Measurements from ENCODE around the gene SMAD5. TPM values are rescaled to one million over a fixed set of nuclear protein-coding genes. Genes with fewer than 3 reads are reported as not detected.

SMAD5 gene
- total and polyA plus RNA-seq, 2 of the 4 experiments (the other 2 are of a cell fraction) = 37.4 to 101 TPM

- Histone ChIP-seq H4K20me1 (ENCODE audit: insufficient read depth, low read length) (peaks cover 13% of the 10 kb centered on the region; the same call in 1 of the 2 replicates), H3K4me2 (ENCODE audit: low read depth, low read length) (no peak overlapping the region), H3K4ac (ENCODE audit: low read depth, low read length) (no peak overlapping the region), H3K4me3 (ENCODE audit: insufficient read depth, low read depth, low read length) (no peak overlapping the region), H4K8ac (ENCODE audit: low read depth in 2 of 2, low read length in 2 of 2) (no peak overlapping the region), H2BK20ac (ENCODE audit: low read depth, low read length) (no peak overlapping the region), H3K27ac (ENCODE audit: insufficient read depth, low read length) (no peak overlapping the region), H2BK120ac (ENCODE audit: low read depth, low read length) (no peak overlapping the region), H2AK5ac (ENCODE audit: low read depth, low read length) (no peak overlapping the region), H3K18ac (ENCODE audit: low read depth, low read length) (no peak overlapping the region), H2AK9ac (replicated peaks; ENCODE audit: low read depth, low read length, poor library complexity) (no peak overlapping the region), H3K27me3 (ENCODE audit: control insufficient read depth, insufficient read depth, low read length) (peaks cover 56% of the 10 kb centered on the region), H2BK5ac (ENCODE audit: low read depth, low read length, poor library complexity, severe bottlenecking) (no peak overlapping the region), H3K4me1 (ENCODE audit: control insufficient read depth, insufficient read depth, low read length) (no peaks in the 10 kb centered on the region; the same call in 1 of the 2 replicates), H3K14ac (replicated peaks; ENCODE audit: low read depth, low read length) (no peak overlapping the region), H4K5ac (ENCODE audit: low read depth, low read length) (no peak overlapping the region), H3K79me1 (ENCODE audit: low read depth in 1 of 2, low read length in 2 of 2) (no peaks in the 10 kb centered on the region), H3K56ac (ENCODE audit: extremely low read depth, insufficient read depth, low read length) (no peak overlapping the region), H2BK15ac (ENCODE audit: low read depth, low read length) (no peak overlapping the region), H4K91ac (ENCODE audit: insufficient read depth, low read depth, low read length) (no peak overlapping the region), H3K36me3 (ENCODE audit: control insufficient read depth, insufficient read depth, low read length) (no peaks in the 10 kb centered on the region), H3K9me1 (ENCODE audit: insufficient read depth, low read length) (no peaks in the 10 kb centered on the region), H2AFZ (replicated peaks; ENCODE audit: low read length, poor library complexity) (no peak overlapping the region), H3K9me3 (ENCODE audit: control insufficient read depth, insufficient read depth, low read length) (no peaks in the 10 kb centered on the region), H3K23ac (ENCODE audit: low read depth, low read length) (no peak overlapping the region), H3K9ac (ENCODE audit: low read depth, low read length) (no peak overlapping the region)
- BruUV-seq (replicated peaks) = no TSS peak
- 75% methylated on average over 2 of the region's 3 CpGs; no CpG with 5 or more reads in 1 of the 2 experiments for WGBS, 2 experiments (ENCODE audit: extremely low coverage in 2 of 2, insufficient read length in 1 of 2)
- DNase-seq = no peak
- in situ Hi-C loops (cut with MboI; ENCODE audit: low sequenced_read_pairs) (no loop called here), intact Hi-C loops (cut with micrococcal nuclease) (no loop called here), dilution Hi-C loops (cut with HindIII; ENCODE audit: low sequenced_read_pairs, unreplicated experiment) (no loop called here)
- CTCF ChIA-PET = no interaction called here
- no peak for ATAC-seq (ENCODE audit: low read depth)
- TF ChIP-seq RAD21 (IDR thresholded peaks at IDR 0.05; ENCODE audit: low read length) (no peak), NFE2L2 (IDR thresholded peaks at IDR 0.05; ENCODE audit: low read depth, low read length) (no peak), MXI1 (IDR thresholded peaks at IDR 0.05; ENCODE audit: borderline replicate concordance, low read depth, low read length) (no peak), RCOR1 (IDR thresholded peaks at IDR 0.05; ENCODE audit: insufficient replicate concordance, low read length) (no peak), MAFK (IDR thresholded peaks at IDR 0.05; ENCODE audit: low read depth, low read length) (no peak), ELK1 (IDR thresholded peaks at IDR 0.05; ENCODE audit: borderline replicate concordance, low read depth, low read length) (no peak), FOS (IDR thresholded peaks at IDR 0.05; ENCODE audit: low read depth, low read length) (no peak), POLR2A (IDR thresholded peaks at IDR 0.05; ENCODE audit: low read depth, low read length) (no peak), BHLHE40 (IDR thresholded peaks at IDR 0.05; ENCODE audit: low read depth, low read length) (no peak), CHD1 (IDR thresholded peaks at IDR 0.05; ENCODE audit: low read depth, low read length) (no peak), MAZ (IDR thresholded peaks at IDR 0.05; ENCODE audit: borderline replicate concordance, low read depth, low read length) (no peak), CEBPB (IDR thresholded peaks at IDR 0.05; ENCODE audit: low read depth, low read length) (no peak), SMC3 (IDR thresholded peaks at IDR 0.05; ENCODE audit: low read depth, low read length) (no peak)
- TF ChIP-seq, protein P1, sequence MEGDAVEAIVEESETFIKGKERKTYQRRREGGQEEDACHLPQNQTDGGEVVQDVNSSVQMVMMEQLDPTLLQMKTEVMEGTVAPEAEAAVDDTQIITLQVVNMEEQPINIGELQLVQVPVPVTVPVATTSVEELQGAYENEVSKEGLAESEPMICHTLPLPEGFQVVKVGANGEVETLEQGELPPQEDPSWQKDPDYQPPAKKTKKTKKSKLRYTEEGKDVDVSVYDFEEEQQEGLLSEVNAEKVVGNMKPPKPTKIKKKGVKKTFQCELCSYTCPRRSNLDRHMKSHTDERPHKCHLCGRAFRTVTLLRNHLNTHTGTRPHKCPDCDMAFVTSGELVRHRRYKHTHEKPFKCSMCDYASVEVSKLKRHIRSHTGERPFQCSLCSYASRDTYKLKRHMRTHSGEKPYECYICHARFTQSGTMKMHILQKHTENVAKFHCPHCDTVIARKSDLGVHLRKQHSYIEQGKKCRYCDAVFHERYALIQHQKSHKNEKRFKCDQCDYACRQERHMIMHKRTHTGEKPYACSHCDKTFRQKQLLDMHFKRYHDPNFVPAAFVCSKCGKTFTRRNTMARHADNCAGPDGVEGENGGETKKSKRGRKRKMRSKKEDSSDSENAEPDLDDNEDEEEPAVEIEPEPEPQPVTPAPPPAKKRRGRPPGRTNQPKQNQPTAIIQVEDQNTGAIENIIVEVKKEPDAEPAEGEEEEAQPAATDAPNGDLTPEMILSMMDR (conservative IDR thresholded peaks at IDR 0.05; ENCODE audit: low read depth, low read length) = no peak
- TF ChIP-seq, protein P2, sequence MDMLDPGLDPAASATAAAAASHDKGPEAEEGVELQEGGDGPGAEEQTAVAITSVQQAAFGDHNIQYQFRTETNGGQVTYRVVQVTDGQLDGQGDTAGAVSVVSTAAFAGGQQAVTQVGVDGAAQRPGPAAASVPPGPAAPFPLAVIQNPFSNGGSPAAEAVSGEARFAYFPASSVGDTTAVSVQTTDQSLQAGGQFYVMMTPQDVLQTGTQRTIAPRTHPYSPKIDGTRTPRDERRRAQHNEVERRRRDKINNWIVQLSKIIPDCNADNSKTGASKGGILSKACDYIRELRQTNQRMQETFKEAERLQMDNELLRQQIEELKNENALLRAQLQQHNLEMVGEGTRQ (IDR thresholded peaks at IDR 0.05; ENCODE audit: low read depth, low read length) = no peak
- POLR2A ChIA-PET (ENCODE audit: unreplicated experiment) = no interaction called here
Observed at GRCh38 chr5:136194576-136194975, 61.9 kb downstream of the SMAD5 start.
